ENCODE data around the gene SLC39A13.

Gene SLC39A13

GRCh38 chr11:47437746-47438418 is 29.5 kb downstream of the SLC39A13 start:
- TF ChIP-seq, protein P1, sequence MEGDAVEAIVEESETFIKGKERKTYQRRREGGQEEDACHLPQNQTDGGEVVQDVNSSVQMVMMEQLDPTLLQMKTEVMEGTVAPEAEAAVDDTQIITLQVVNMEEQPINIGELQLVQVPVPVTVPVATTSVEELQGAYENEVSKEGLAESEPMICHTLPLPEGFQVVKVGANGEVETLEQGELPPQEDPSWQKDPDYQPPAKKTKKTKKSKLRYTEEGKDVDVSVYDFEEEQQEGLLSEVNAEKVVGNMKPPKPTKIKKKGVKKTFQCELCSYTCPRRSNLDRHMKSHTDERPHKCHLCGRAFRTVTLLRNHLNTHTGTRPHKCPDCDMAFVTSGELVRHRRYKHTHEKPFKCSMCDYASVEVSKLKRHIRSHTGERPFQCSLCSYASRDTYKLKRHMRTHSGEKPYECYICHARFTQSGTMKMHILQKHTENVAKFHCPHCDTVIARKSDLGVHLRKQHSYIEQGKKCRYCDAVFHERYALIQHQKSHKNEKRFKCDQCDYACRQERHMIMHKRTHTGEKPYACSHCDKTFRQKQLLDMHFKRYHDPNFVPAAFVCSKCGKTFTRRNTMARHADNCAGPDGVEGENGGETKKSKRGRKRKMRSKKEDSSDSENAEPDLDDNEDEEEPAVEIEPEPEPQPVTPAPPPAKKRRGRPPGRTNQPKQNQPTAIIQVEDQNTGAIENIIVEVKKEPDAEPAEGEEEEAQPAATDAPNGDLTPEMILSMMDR (IDR thresholded peaks at IDR 0.05; ENCODE audit: low read length, missing control alignments): no peak
- no peak for DNase-seq (ENCODE audit: low read depth)
- H3K4me3 ChIP-seq (replicated peaks; ENCODE audit: low read depth, low read length): no peak overlapping the region

GRCh38 chr11:47438721-47439120 is 30.3 kb downstream of the SLC39A13 start:
- TF ChIP-seq, protein P1 (IDR thresholded peaks at IDR 0.05; ENCODE audit: low read length, missing control alignments): no peak
- DNase-seq (ENCODE audit: low read depth): no peak
- H3K4me3 ChIP-seq (replicated peaks; ENCODE audit: low read depth, low read length): no peak overlapping the region

- DNase-seq (ENCODE audit: low read depth): no peak
- TF ChIP-seq, protein P1 (IDR thresholded peaks at IDR 0.05; ENCODE audit: low read length, missing control alignments): no peak
- no peak overlapping the region for H3K4me3 ChIP-seq (replicated peaks; ENCODE audit: low read depth, low read length)
Observed at GRCh38 chr11:47440054-47440476, 31.7 kb downstream of the SLC39A13 start.

GRCh38 chr11:47441421-47441820 is 33.0 kb downstream of the SLC39A13 start:
- TF ChIP-seq, protein P1 (IDR thresholded peaks at IDR 0.05; ENCODE audit: low read length, missing control alignments): no peak
- DNase-seq (ENCODE audit: low read depth): no peak
- no peak overlapping the region for H3K4me3 ChIP-seq (replicated peaks; ENCODE audit: low read depth, low read length)

- H3K4me3 ChIP-seq (replicated peaks; ENCODE audit: low read depth, low read length): no peak overlapping the region
- TF ChIP-seq, protein P1 (IDR thresholded peaks at IDR 0.05; ENCODE audit: low read length, missing control alignments): no peak
- no peak for DNase-seq (ENCODE audit: low read depth)
Observed at GRCh38 chr11:47442514-47442913, 34.1 kb downstream of the SLC39A13 start.

DNA sequence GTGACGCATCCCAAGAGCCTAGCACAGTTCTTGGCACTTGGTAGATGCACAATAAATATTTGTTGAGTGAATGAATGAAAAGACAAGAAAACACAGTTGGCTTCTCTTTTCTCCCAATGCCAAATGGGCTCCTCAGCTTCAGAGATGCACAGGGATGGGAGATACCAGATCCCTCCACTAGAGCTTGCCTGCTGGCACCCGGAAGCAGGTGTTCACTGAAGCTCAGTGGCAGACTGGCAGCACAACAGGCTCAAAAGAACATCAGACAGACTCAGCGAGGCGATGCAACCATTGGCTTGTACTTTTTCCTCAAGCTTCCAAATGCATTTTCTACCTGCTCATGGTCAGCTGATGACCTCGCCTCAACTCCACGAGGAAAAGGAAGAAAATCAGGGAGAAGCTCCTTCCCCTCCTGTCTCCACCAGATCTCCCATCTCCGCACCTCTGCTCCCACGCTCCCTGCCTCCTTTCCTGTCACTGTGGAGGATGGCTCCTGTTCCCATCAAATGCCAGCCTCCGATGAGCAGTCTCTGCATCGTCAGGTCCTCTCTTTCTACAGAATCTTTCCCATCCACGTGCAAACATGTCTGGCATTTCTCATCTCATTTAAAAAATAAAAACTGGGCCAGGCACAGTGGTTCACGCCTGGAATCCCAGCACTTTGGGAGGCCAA is 34.8 kb downstream of the SLC39A13 start:
- TF ChIP-seq, protein P1 (IDR thresholded peaks at IDR 0.05; ENCODE audit: low read length, missing control alignments): no peak
- no peak for DNase-seq (ENCODE audit: low read depth)
- no peak overlapping the region for H3K4me3 ChIP-seq (replicated peaks; ENCODE audit: low read depth, low read length)

Measured in fibroblast of pulmonary artery (primary cell).